A673 (cell line): ENCODE data around the gene CDC42BPA.

Experiments
- EZH2 ChIP-seq: fragments of 200-600 bp; sonication (generic); IDR thresholded peaks from 2 replicates; pipeline ENCODE4 v1.6.1; 2017; ENCODE audit warnings: borderline replicate concordance, low read depth, mild to moderate bottlenecking, mixed read lengths, antibody characterized with exemption, low read length; ENCODE audit not compliant: poor library complexity, severe bottlenecking
- TF ChIP-seq, protein P1 (sequence below): fragments of 300-800, 200-600 bp; sonication (generic); conservative IDR thresholded peaks from 2 replicates; pipeline ENCODE4 v1.5.1; 2017; ENCODE audit warnings: low read depth, mild to moderate bottlenecking, antibody characterized with exemption, low read length, moderate library complexity, mixed read lengths

- TF ChIP-seq, protein P1, sequence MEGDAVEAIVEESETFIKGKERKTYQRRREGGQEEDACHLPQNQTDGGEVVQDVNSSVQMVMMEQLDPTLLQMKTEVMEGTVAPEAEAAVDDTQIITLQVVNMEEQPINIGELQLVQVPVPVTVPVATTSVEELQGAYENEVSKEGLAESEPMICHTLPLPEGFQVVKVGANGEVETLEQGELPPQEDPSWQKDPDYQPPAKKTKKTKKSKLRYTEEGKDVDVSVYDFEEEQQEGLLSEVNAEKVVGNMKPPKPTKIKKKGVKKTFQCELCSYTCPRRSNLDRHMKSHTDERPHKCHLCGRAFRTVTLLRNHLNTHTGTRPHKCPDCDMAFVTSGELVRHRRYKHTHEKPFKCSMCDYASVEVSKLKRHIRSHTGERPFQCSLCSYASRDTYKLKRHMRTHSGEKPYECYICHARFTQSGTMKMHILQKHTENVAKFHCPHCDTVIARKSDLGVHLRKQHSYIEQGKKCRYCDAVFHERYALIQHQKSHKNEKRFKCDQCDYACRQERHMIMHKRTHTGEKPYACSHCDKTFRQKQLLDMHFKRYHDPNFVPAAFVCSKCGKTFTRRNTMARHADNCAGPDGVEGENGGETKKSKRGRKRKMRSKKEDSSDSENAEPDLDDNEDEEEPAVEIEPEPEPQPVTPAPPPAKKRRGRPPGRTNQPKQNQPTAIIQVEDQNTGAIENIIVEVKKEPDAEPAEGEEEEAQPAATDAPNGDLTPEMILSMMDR = no peak
- TF ChIP-seq EZH2 = no peak
Observed at GRCh38 chr1:227218870-227219573, 99.3 kb downstream of the CDC42BPA start.
